Activated CD4-positive, alpha-beta memory T cell treated with anti-CD3 and anti-CD28 coated beads for 36 hours (primary cell): ENCODE results near the gene IFNK. TPM values are rescaled to one million over a fixed set of nuclear protein-coding genes. Genes with fewer than 3 reads are reported as not detected.
A peak's percentile ranks its signal among the peaks of the same experiment; 100 is the strongest.

Experiments used
- CTCF ChIA-PET: fragments of 350-600 bp; sonication (Branson Sonifier 250); formaldehyde crosslinking; loops from one replicate; lab custom pipeline; 2021; ENCODE audit warnings: antibody characterized with exemption, inconsistent platforms; lab: Charles Lee
- POLR2A ChIA-PET: fragments of 350-600 bp; sonication (Branson Sonifier 250); formaldehyde crosslinking; loops from one replicate; lab custom pipeline; 2021; ENCODE audit warnings: antibody characterized with exemption; lab: Charles Lee
- DNase-seq: peaks from one replicate; pipeline ENCODE4 v3.0.0-alpha.2; 2020
- H3K27ac Mint-ChIP-seq: one replicate; pipeline ENCODE4 v1.8.0; 2021; ENCODE audit warnings: mixed read lengths
- H3K27me3 Mint-ChIP-seq: one replicate; pipeline ENCODE4 v1.8.0; 2021; ENCODE audit warnings: mixed read lengths
- H3K36me3 Mint-ChIP-seq: one replicate; pipeline ENCODE4 v1.8.0; 2021; ENCODE audit warnings: mixed read lengths
- H3K4me1 Mint-ChIP-seq: one replicate; pipeline ENCODE4 v1.8.0; 2021; ENCODE audit warnings: low read depth, mixed read lengths
- H3K4me3 Mint-ChIP-seq: one replicate; pipeline ENCODE4 v1.8.0; 2021; ENCODE audit warnings: mild to moderate bottlenecking, mixed read lengths
- H3K9me3 Mint-ChIP-seq: one replicate; pipeline ENCODE4 v1.8.0; 2021; ENCODE audit warnings: mixed read lengths
- intact Hi-C: fragments of 100-400 bp; cut with micrococcal nuclease; formaldehyde crosslinking; loops from one replicate; pipeline ENCODE4 v1.15.1; 2023
- total RNA-seq, 2 experiments: library from RNA; stranded (reverse); gene quantifications; one replicate each; pipeline ENCODE4 v1.2.3, GENCODE V29; 2021

Gene IFNK
- total RNA-seq, 2 experiments from 2014 or later, result not detected

- ChIA-PET POLR2A (no interaction called here), CTCF (no interaction called here)
- DNase-seq, result no peak
- no peaks in the 10 kb centered on the region for H3K36me3 Mint-ChIP-seq
- no peaks in the 10 kb centered on the region for H3K9me3 Mint-ChIP-seq
- no peak overlapping the region for H3K4me3 Mint-ChIP-seq
- intact Hi-C loops, result no loop called here
- no peaks in the 10 kb centered on the region for H3K27me3 Mint-ChIP-seq
- H3K4me1 Mint-ChIP-seq, result no peaks in the 10 kb centered on the region
- no peak overlapping the region for H3K27ac Mint-ChIP-seq
Measured at GRCh38 chr9:27518006-27518405, 6.1 kb upstream of the IFNK start.

GRCh38 chr9:27518809-27519208 lies 5.3 kb upstream of the IFNK start:
- Mint-ChIP-seq H3K4me3 (no peak overlapping the region), H3K4me1 (no peaks in the 10 kb centered on the region), H3K27me3 (no peaks in the 10 kb centered on the region), H3K9me3 (no peaks in the 10 kb centered on the region), H3K36me3 (no peaks in the 10 kb centered on the region), H3K27ac (no peak overlapping the region)
- ChIA-PET CTCF (no interaction called here), POLR2A (no interaction called here)
- no peak for DNase-seq
- intact Hi-C loops, result no loop called here

GRCh38 chr9:27519466-27520465 lies 4.3 kb upstream of the IFNK start:
- Mint-ChIP-seq H3K9me3 (no peaks in the 10 kb centered on the region), H3K27me3 (no peaks in the 10 kb centered on the region), H3K4me3 (no peak overlapping the region), H3K27ac (no peak overlapping the region), H3K36me3 (no peaks in the 10 kb centered on the region), H3K4me1 (peaks cover 4% of the 10 kb centered on the region)
- no peak for DNase-seq
- POLR2A ChIA-PET, result no interaction called here
- intact Hi-C loops, result no loop called here
- CTCF ChIA-PET, result no interaction called here

GRCh38 chr9:27520986-27521385 lies 3.1 kb upstream of the IFNK start:
- Mint-ChIP-seq H3K36me3 (no peaks in the 10 kb centered on the region), H3K27ac (no peak overlapping the region), H3K4me1 (peaks cover 4% of the 10 kb centered on the region), H3K27me3 (no peaks in the 10 kb centered on the region), H3K4me3 (no peak overlapping the region), H3K9me3 (no peaks in the 10 kb centered on the region)
- ChIA-PET POLR2A (no interaction called here), CTCF (no interaction called here)
- intact Hi-C loops, result no loop called here
- DNase-seq, result no peak

DNA sequence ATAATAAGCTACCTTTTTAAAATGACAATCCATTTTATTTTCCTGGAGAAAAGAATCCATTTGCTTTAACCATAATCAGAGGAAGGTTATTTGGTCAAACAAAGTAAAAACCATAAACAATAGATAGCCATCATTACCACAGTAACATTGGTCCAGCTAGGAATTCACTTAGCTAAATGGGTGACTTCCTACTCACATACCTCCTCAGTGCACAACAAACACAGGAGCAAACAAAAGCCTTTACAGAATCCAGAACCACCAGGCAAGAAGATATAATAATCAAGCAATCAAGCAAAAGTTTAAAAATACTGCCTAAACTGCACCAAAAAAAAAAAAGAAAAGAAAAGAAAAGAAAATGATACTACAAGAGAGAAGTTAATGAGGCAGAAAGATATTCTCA lies 949 bp upstream of the IFNK start:
- Mint-ChIP-seq H3K4me1 (peaks cover 7% of the 10 kb centered on the region), H3K4me3 (no peak overlapping the region), H3K27me3 (peaks cover 5% of the 10 kb centered on the region), H3K27ac (no peak overlapping the region), H3K9me3 (no peaks in the 10 kb centered on the region), H3K36me3 (no peaks in the 10 kb centered on the region)
- intact Hi-C loops, result no loop called here
- CTCF ChIA-PET, result interaction anchor here (1.1 to 1.2 kb wide), 2 partner anchors 11 to 190 kb away, joined by 3 read pairs; no protein-coding TSS in a partner anchor
- POLR2A ChIA-PET, result no interaction called here
- DNase-seq, result no peak

DNA sequence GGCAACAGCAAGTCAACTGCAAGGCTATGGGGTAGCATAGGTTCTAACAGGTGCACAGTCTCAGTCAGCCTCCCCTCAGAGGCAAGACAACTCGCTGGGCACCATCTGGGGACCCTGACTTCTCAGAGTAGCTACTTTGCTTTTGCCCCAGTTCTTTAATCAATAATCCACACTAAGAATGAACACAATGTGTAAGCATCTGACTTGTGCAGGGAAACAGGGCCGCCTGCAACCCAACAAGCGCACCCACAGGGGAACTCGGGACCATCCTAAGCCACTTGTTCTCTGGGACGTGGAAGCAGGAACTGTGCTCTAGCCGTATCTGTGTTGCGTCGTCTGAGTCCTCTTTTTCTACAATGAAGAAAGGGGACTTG lies 3.6 kb downstream of the IFNK start:
- no peaks in the 10 kb centered on the region for H3K36me3 Mint-ChIP-seq
- H3K4me3 Mint-ChIP-seq, result peak overlapping the region; percentile 85
- no peaks in the 10 kb centered on the region for H3K9me3 Mint-ChIP-seq
- intact Hi-C loops, result loop anchor here (2.0 to 5.0 kb wide), 2 partner anchors 23 to 175 kb away; no protein-coding TSS in a partner anchor
- H3K27me3 Mint-ChIP-seq, result peaks cover 6% of the 10 kb centered on the region
- H3K4me1 Mint-ChIP-seq, result peaks cover 8% of the 10 kb centered on the region
- DNase-seq, result no peak
- no peak overlapping the region for H3K27ac Mint-ChIP-seq
- CTCF ChIA-PET, result no interaction called here
- POLR2A ChIA-PET, result no interaction called here

GRCh38 chr9:27528076-27528885 lies 4.2 kb downstream of the IFNK start:
- ChIA-PET CTCF (interaction anchor here (0.7 to 1.2 kb wide), 2 partner anchors 45 to 190 kb away, joined by 3 to 4 read pairs; partner anchors contain the start of gene C9orf72), POLR2A (no interaction called here)
- Mint-ChIP-seq H3K4me1 (peaks cover 8% of the 10 kb centered on the region), H3K9me3 (no peaks in the 10 kb centered on the region), H3K4me3 (peak overlapping the region; percentile 85), H3K27me3 (peaks cover 6% of the 10 kb centered on the region), H3K36me3 (no peaks in the 10 kb centered on the region), H3K27ac (no peak overlapping the region)
- DNase-seq, result peak; percentile 66
- intact Hi-C loops, result loop anchor here (2.0 to 5.0 kb wide), 2 partner anchors 23 to 176 kb away; no protein-coding TSS in a partner anchor

- ChIA-PET POLR2A (interaction anchor here (1.0 kb wide), 1 partner anchor 44 kb away, joined by 3 read pairs; no protein-coding TSS in a partner anchor), CTCF (interaction anchor here (0.7 to 4.5 kb wide), 26 partner anchors 10 to 204 kb away, joined by 3 to 74 read pairs (median 4); partner anchors contain the start of gene C9orf72)
- peak; percentile 60 for DNase-seq
- Mint-ChIP-seq H3K4me1 (peaks cover 8% of the 10 kb centered on the region), H3K9me3 (no peaks in the 10 kb centered on the region), H3K4me3 (peak overlapping the region; percentile 85), H3K27me3 (peaks cover 6% of the 10 kb centered on the region), H3K27ac (no peak overlapping the region), H3K36me3 (no peaks in the 10 kb centered on the region)
- intact Hi-C loops, result loop anchor here (1.0 to 5.0 kb wide), 4 partner anchors 24 to 196 kb away; partner anchors contain the start of gene C9orf72
Measured at GRCh38 chr9:27528886-27529315, 4.8 kb downstream of the IFNK start.

GRCh38 chr9:27529316-27530278 lies 5.5 kb downstream of the IFNK start, which contains the start of gene MOB3B:
TSS of gene MOB3B (minus strand) at chr9:27529814. CDS start at chr9:27455550, 74,264 bp downstream.
- Mint-ChIP-seq H3K36me3 (no peaks in the 10 kb centered on the region), H3K27ac (no peak within 1 kb of the TSS), H3K9me3 (no peaks in the 10 kb centered on the region), H3K4me3 (peak within 1 kb of the TSS; percentile 85), H3K27me3 (peaks cover 6% of the 10 kb centered on the region), H3K4me1 (peaks cover 4% of the 10 kb centered on the region)
- CTCF ChIA-PET, result interaction anchor here (0.7 to 4.5 kb wide), 30 partner anchors 9 to 205 kb away, joined by 3 to 74 read pairs (median 4); partner anchors contain the start of gene C9orf72
- DNase-seq, result peak; percentile 82
- POLR2A ChIA-PET, result interaction anchor here (1.0 kb wide), 1 partner anchor 43 kb away, joined by 3 read pairs; no protein-coding TSS in a partner anchor
- intact Hi-C loops, result loop anchor here (1.0 to 5.0 kb wide), 4 partner anchors 25 to 196 kb away; partner anchors contain the start of gene C9orf72

DNA sequence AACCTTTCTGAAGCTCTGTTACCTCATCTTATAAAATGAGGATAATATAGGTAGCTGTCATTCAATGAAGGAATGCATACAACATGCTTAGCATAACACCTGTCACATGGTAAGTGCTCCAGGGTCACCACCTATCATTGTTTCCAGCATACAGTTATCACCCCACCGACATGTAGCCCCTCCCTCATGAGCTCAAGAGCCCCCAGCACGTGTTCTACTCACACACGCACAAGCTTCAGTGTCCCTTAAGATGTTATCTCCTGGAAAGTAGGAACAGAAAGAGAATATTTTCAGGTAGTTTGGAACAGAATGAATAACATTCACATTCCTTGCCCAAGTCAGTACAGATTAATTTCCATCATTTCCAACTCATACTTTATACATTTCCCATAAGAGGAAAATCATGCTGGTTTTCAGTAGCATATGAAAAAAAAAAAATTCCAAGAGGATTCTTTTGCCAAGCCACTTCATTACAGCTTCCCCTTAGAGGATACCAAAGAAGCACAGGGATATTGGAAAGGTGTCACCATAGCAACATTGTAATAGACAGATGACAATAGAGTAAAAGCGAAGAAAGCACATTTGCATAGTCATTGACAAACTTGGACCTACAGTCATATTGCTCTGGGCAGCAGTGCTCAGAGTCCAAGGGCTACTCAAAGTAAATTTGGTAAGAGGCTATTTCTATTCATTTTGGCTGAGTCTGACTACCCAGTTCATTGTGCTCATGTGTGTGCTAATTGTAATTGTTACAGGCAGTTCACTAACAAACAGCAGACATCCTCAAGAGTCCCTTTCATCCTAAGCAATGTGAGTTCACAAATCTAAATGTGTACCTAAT lies 7.0 kb downstream of the IFNK start:
- no peaks in the 10 kb centered on the region for H3K9me3 Mint-ChIP-seq
- intact Hi-C loops, result no loop called here
- H3K27ac Mint-ChIP-seq, result no peak overlapping the region
- H3K4me3 Mint-ChIP-seq, result no peak overlapping the region
- peaks cover 4% of the 10 kb centered on the region for H3K4me1 Mint-ChIP-seq
- H3K36me3 Mint-ChIP-seq, result no peaks in the 10 kb centered on the region
- ChIA-PET POLR2A (no interaction called here), CTCF (interaction anchor here (1.0 to 4.5 kb wide), 7 partner anchors 21 to 201 kb away, joined by 3 to 74 read pairs (median 4); no protein-coding TSS in a partner anchor)
- H3K27me3 Mint-ChIP-seq, result peaks cover 6% of the 10 kb centered on the region
- no peak for DNase-seq
